K562 (cell line): ENCODE measurements around the gene PDE1A.

Experiments used
- ARNT ChIP-seq, 2 experiments: fragments of 450-650 bp; IDR thresholded peaks; 2 replicates each; pipeline ENCODE4 v1.6.1; 2016; ENCODE audit warnings: mild to moderate bottlenecking in 1 of 2
- CTCF ChIP-seq, 3 experiments: IDR thresholded peaks in 2 of 3; conservative IDR thresholded peaks in 1 of 3; 2 replicates each; pipeline ENCODE4 v1.5.1; 2011 to 2012; ENCODE audit warnings: low read length in 3 of 3, mild to moderate bottlenecking in 3 of 3, control low read depth in 2 of 3, improper control_type of control experiment in 1 of 3, inconsistent platforms in 1 of 3, low read depth in 1 of 3, mixed read lengths in 1 of 3, moderate library complexity in 1 of 3; ENCODE audit not compliant: insufficient read depth in 2 of 3
- SIN3A ChIP-seq, 2 experiments: fragments of 150-350 bp in 1 of 2; IDR thresholded peaks; 2 replicates each; pipeline ENCODE4 v1.6.1; 2011 to 2016; ENCODE audit warnings: borderline replicate concordance in 2 of 2, low read depth in 2 of 2, low read length in 2 of 2, mild to moderate bottlenecking in 2 of 2, moderate library complexity in 2 of 2; ENCODE audit not compliant: control insufficient read depth in 1 of 2
- SMC3 ChIP-seq: conservative IDR thresholded peaks from 2 replicates; pipeline ENCODE4 v1.6.1; 2011; ENCODE audit warnings: low read depth, low read length, improper control_type of control experiment; ENCODE audit not compliant: insufficient read depth
- SNRNP70 ChIP-seq: fragments of 200-400 bp; formaldehyde crosslinking; optimal IDR thresholded peaks from 2 replicates; pipeline ENCODE3; 2017; ENCODE audit warnings: low read depth, low read length
- ZNF143 ChIP-seq: sonication (generic); formaldehyde crosslinking; IDR thresholded peaks from 2 replicates; pipeline ENCODE4 v1.9.0; 2022; ENCODE audit warnings: mild to moderate bottlenecking, missing genetic modification reagents
- ZNF324 ChIP-seq: fragments of 250-450 bp; sonication (Bioruptor Pico); IDR thresholded peaks from 2 replicates; pipeline ENCODE4 v1.4.0; 2020; ENCODE audit warnings: mild to moderate bottlenecking
- ZNF384 ChIP-seq: IDR thresholded peaks from 2 replicates; pipeline ENCODE4 v1.6.1; 2012; ENCODE audit warnings: low read depth, low read length, improper control_type of control experiment

GRCh38 chr2:182422864-182423263 is 4.0 kb downstream of the PDE1A start:
- TF ChIP-seq CTCF (IDR thresholded peaks at IDR 0.05 in 2 of 3, conservative IDR thresholded peaks at IDR 0.05 in 1 of 3; ENCODE audit: insufficient read depth in 2 of 3, low read depth in 1 of 3, low read length in 3 of 3) (no peak), ARNT (IDR thresholded peaks at IDR 0.05) (no peak), ZNF143 (CRISPR knock-in tag) (no peak), SIN3A (IDR thresholded peaks at IDR 0.05; ENCODE audit: borderline replicate concordance in 2 of 2, control insufficient read depth in 1 of 2, low read depth in 2 of 2, low read length in 2 of 2) (no peak), SMC3 (no peak), ZNF324 (CRISPR knock-in tag) (no peak), ZNF384 (no peak), SNRNP70 (no peak)
